GM12892 (cell line): Measurements from ENCODE around the gene TMC7.

Source experiments
- POLR2A ChIP-seq: IDR thresholded peaks from 2 replicates; pipeline ENCODE4 v1.6.1; 2011; ENCODE audit warnings: low read depth, low read length, control low read depth
- POLR2AphosphoS5 ChIP-seq: IDR thresholded peaks from 2 replicates; pipeline ENCODE4 v1.6.1; 2011; ENCODE audit warnings: low read depth, low read length, control low read depth

DNA sequence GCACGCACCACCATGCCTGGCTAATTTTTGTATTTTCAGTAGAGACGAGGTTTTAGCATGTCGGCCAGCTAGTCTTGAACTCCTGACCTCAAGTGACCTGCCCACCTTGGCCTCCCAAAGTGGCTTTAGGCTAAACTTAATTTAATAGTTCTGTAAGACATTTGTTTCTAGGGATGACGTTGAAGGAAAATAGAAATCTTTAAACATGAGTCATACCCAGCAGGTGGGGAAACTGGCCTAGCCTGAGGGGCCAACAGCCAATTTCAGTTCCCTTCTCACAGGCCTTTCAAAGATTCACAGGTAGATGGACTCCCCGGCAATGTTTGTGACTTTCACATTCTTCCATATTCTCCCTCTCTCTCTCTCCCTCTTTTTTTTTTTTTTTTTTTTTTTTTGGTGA is 111.9 kb downstream of the TMC7 start:
- TF ChIP-seq POLR2A, result no peak
- no peak for TF ChIP-seq POLR2AphosphoS5
